K562 (cell line): ENCODE results near the gene GCGR. TPM values are rescaled to one million over a fixed set of nuclear protein-coding genes. Genes with fewer than 3 reads are reported as not detected.

Source experiments
- ATAC-seq: fragments of 200-7000 bp; cut with Tn5 transposase; 3 replicates; pipeline ENCODE4 v1.9.1; 2020; ENCODE audit warnings: moderate library complexity
- BruUV-seq: library from RNA; stranded (reverse); fragments of 400-500 nt; replicated peaks from 2 replicates; lab custom pipeline; 2021; lab: Mats Ljungman, UMichigan
- CTCF ChIA-PET: fragments of 300-600 bp; formaldehyde crosslinking; extraction: SDS; loops from one replicate; lab custom pipeline; 2021; ENCODE audit warnings: low intra/inter-chr PET ratio; lab: Yijun Ruan, JAX
- POLR2A ChIA-PET: fragments of 300-600, 350-650 bp; sonication (Branson Sonifier 250); formaldehyde crosslinking; extraction: SDS; loops from one replicate; lab custom pipeline; 2021; ENCODE audit warnings: antibody characterized with exemption, inconsistent platforms; lab: Yijun Ruan, JAX
- DNase-seq, 4 experiments: peaks; one replicate each; pipeline versions ENCODE4 v3.0.0 to v3.0.0-alpha.2; 2011 to 2018; ENCODE audit warnings: low spot score in 3 of 4, mixed read lengths in 3 of 4; ENCODE audit errors: extremely low read depth in 1 of 4
- FAIRE-seq: peaks from 2 replicates; lab custom pipeline; 2011; peaks lifted over from hg19 to GRCh38; lab: Jason Lieb, UNC
- H2AFZ ChIP-seq: 2 replicates; pipeline ENCODE4 v1.6.0; 2011; ENCODE audit warnings: low read depth, low read length, control low read depth, inconsistent platforms
- H3K27ac ChIP-seq: fragments of 200-600 bp; 3 replicates; pipeline ENCODE4 v1.8.0; 2011; ENCODE audit warnings: low read depth, mild to moderate bottlenecking, control low read depth, inconsistent platforms, low read length, moderate library complexity, mixed read lengths; ENCODE audit errors: extremely low read depth
- H3K27me3 ChIP-seq, 2 experiments: fragments of 300-600 bp in 1 of 2; 2 replicates in 1 of 2; 3 replicates in 1 of 2; pipeline versions ENCODE4 v1.6.0 to v1.8.0; 2011; ENCODE audit warnings: inconsistent platforms in 2 of 2, low read length in 2 of 2, mild to moderate bottlenecking in 1 of 2, mixed read lengths in 1 of 2, moderate library complexity in 1 of 2; ENCODE audit not compliant: control insufficient read depth in 2 of 2, insufficient read depth in 2 of 2
- H3K36me3 ChIP-seq: fragments of 300-600 bp; 3 replicates; pipeline ENCODE4 v1.8.0; 2011; ENCODE audit warnings: mild to moderate bottlenecking, low read length, inconsistent platforms; ENCODE audit not compliant: control insufficient read depth, insufficient read depth
- H3K4me1 ChIP-seq, 2 experiments: fragments of 200-600 bp in 1 of 2; replicated peaks in 1 of 2; 2 replicates in 1 of 2; 3 replicates in 1 of 2; pipeline versions ENCODE4 v1.5.1 to v1.8.0; 2011; ENCODE audit warnings: inconsistent platforms in 2 of 2, low read length in 2 of 2, mild to moderate bottlenecking in 1 of 2, mixed read lengths in 1 of 2, moderate library complexity in 1 of 2; ENCODE audit not compliant: control insufficient read depth in 2 of 2, insufficient read depth in 2 of 2
- H3K4me2 ChIP-seq: 2 replicates; pipeline ENCODE4 v1.6.1; 2011; ENCODE audit warnings: low read length, control low read depth, inconsistent platforms, mixed read lengths; ENCODE audit not compliant: insufficient read depth
- H3K4me3 ChIP-seq: fragments of 200-600 bp; sonication (generic), shearing (Covaris generic); 2 replicates; pipeline ENCODE4 v1.5.1; 2016; ENCODE audit warnings: control low read depth, inconsistent platforms
- H3K79me2 ChIP-seq: fragments of 200-600 bp; 3 replicates; pipeline ENCODE4 v1.8.0; 2011; ENCODE audit warnings: low read length, inconsistent platforms; ENCODE audit not compliant: control insufficient read depth, insufficient read depth
- H3K9ac ChIP-seq, 2 experiments: 2 replicates each; pipeline versions ENCODE4 v1.6.0 to v1.6.1; 2011; ENCODE audit warnings: low read depth in 2 of 2, low read length in 2 of 2, control low read depth in 1 of 2, inconsistent platforms in 1 of 2, mild to moderate bottlenecking in 1 of 2, mixed read lengths in 1 of 2; ENCODE audit not compliant: insufficient read depth in 1 of 2
- H3K9me1 ChIP-seq: one replicate; pipeline ENCODE4 v1.6.0; 2011; ENCODE audit warnings: inconsistent platforms, mild to moderate bottlenecking, low read length, moderate library complexity; ENCODE audit not compliant: control insufficient read depth, insufficient read depth
- H3K9me3 ChIP-seq: replicated peaks from 2 replicates; pipeline ENCODE4 v1.5.1; 2011; ENCODE audit warnings: low read depth, low read length, inconsistent platforms; ENCODE audit not compliant: control insufficient read depth, insufficient read depth
- H4K20me1 ChIP-seq: replicated peaks from 2 replicates; pipeline ENCODE4 v1.6.1; 2011; ENCODE audit warnings: low read length, inconsistent platforms, mixed read lengths; ENCODE audit not compliant: control insufficient read depth, insufficient read depth
- BDP1 ChIP-seq: IDR thresholded peaks from 3 replicates; pipeline ENCODE4 v1.6.1; 2011; ENCODE audit not compliant: insufficient read length, insufficient read depth
- BMI1 ChIP-seq: fragments of 150-350 bp; IDR thresholded peaks from 2 replicates; pipeline ENCODE4 v1.6.1; 2014; ENCODE audit warnings: low read length
- NFIC ChIP-seq: fragments of 450-650 bp; IDR thresholded peaks from 2 replicates; pipeline ENCODE4 v1.6.1; 2017; ENCODE audit warnings: mild to moderate bottlenecking, inconsistent platforms
- NR2F6 ChIP-seq: fragments of 450-650 bp; formaldehyde crosslinking; IDR thresholded peaks from 2 replicates; pipeline ENCODE4 v1.4.0; 2020; ENCODE audit warnings: mild to moderate bottlenecking
- POLR2B ChIP-seq: fragments of 450-650 bp; IDR thresholded peaks from 2 replicates; pipeline ENCODE4 v1.6.1; 2018; ENCODE audit warnings: low read depth; ENCODE audit not compliant: partially characterized antibody
- POLR2G ChIP-seq: fragments of 200-400 bp; formaldehyde crosslinking; IDR thresholded peaks from 2 replicates; pipeline ENCODE4 v1.6.1; 2017; ENCODE audit warnings: low read depth, mild to moderate bottlenecking, antibody characterized with exemption, low read length, moderate library complexity
- RBFOX2 ChIP-seq: fragments of 200-400 bp; formaldehyde crosslinking; IDR thresholded peaks from 2 replicates; pipeline ENCODE4 v1.6.1; 2017; ENCODE audit warnings: low read depth, mild to moderate bottlenecking, low read length, moderate library complexity
- RBM22 ChIP-seq: fragments of 200-400 bp; formaldehyde crosslinking; IDR thresholded peaks from 2 replicates; pipeline ENCODE4 v1.6.1; 2018; ENCODE audit warnings: low read length, low read depth; ENCODE audit not compliant: poor library complexity, severe bottlenecking
- SUPT5H ChIP-seq: fragments of 450-650 bp; IDR thresholded peaks from 2 replicates; pipeline ENCODE4 v1.6.1; 2016
- TRIM24 ChIP-seq, 2 experiments: fragments of 450-650 bp; IDR thresholded peaks; 2 replicates each; pipeline ENCODE4 v1.6.1; 2016
- ZNF175 ChIP-seq: fragments of 200-800 bp; sonication (Bioruptor generic); IDR thresholded peaks from 2 replicates; pipeline ENCODE4 v1.6.1; 2016; ENCODE audit warnings: low read depth, mild to moderate bottlenecking, missing genetic modification characterization, missing compliant biosample characterization
- ZNF253 ChIP-seq: fragments of 250-450 bp; sonication (Bioruptor Pico); conservative IDR thresholded peaks from 2 replicates; pipeline ENCODE4 v1.6.1; 2021; ENCODE audit warnings: mild to moderate bottlenecking
- ZNF586 ChIP-seq: fragments of 450-650 bp; formaldehyde crosslinking; conservative IDR thresholded peaks from 2 replicates; pipeline ENCODE4 v1.4.0; 2020; ENCODE audit warnings: mild to moderate bottlenecking, moderate library complexity
- ZNF75A ChIP-seq: fragments of 450-650 bp; formaldehyde crosslinking; IDR thresholded peaks from 2 replicates; pipeline ENCODE4 v1.4.0; 2020; ENCODE audit warnings: mild to moderate bottlenecking
- WGBS: fragments of 100-300 bp; shearing (Covaris generic); methylation state at CpG from one replicate; pipeline ENCODE4 v1.1.6; 2016; ENCODE audit warnings: low coverage, mixed read lengths; ENCODE audit not compliant: insufficient coverage; ENCODE audit errors: missing lambda C conversion rate; 5-methylcytosine and 5-hydroxymethylcytosine counted together
- in situ Hi-C: fragments of 300-500 bp; cut with MboI; formaldehyde crosslinking; loops from 4 replicates; pipeline ENCODE4 v1.15.0; 2018; ENCODE audit warnings: inconsistent platforms, mixed read lengths
- intact Hi-C: fragments of 100-400 bp; cut with micrococcal nuclease; formaldehyde crosslinking; loops from 2 replicates; pipeline ENCODE4 v1.14.2; 2022
- polyA plus RNA-seq, 8 experiments: library from polyadenylated mRNA; depleted of rRNA in 4 of 8; stranded (reverse) in 5 of 8; unstranded in 3 of 8; fragments of >200 nt; fragmentation: Nextera tagmentation in 2 of 8; fragmentation: Illumina TruSeq in 1 of 8; extraction: Ambion mirVana in 2 of 8; extraction: Trizol in 1 of 8; gene quantifications; 2 replicates each; pipeline versions ENCODE4 v1.2.1 to v1.2.3, GENCODE V29; 2011 to 2014; ENCODE audit warnings: inconsistent platforms in 1 of 8, missing spikeins in 1 of 8
- total RNA-seq, 7 experiments: library from RNA; depleted of rRNA in 6 of 7; stranded (reverse); fragments of >200 nt in 6 of 7; fragmentation: Illumina TruSeq in 2 of 7; extraction: Trizol in 2 of 7; gene quantifications; 2 replicates each; pipeline versions ENCODE4 v1.2.1 to v1.2.3, GENCODE V29; 2011 to 2021; ENCODE audit warnings: low replicate concordance in 1 of 7
- TF ChIP-seq, protein P1 (sequence below): sonication (generic); formaldehyde crosslinking; IDR thresholded peaks from 2 replicates; pipeline ENCODE4 v1.8.0; 2022; ENCODE audit warnings: mild to moderate bottlenecking, missing genetic modification reagents

GCGR gene
- total and polyA plus RNA-seq, 9 of the 15 experiments (the other 6 are each of a cell fraction or from before 2014, with no cell fraction given), result not detected

- no peak overlapping the region for H3K27ac ChIP-seq
- intact Hi-C loops (no loop called here), in situ Hi-C loops (no loop called here)
- no peak overlapping the region for H3K4me2 ChIP-seq
- DNase-seq, result no peak
- peaks cover 13% of the 10 kb centered on the region for H4K20me1 ChIP-seq
- POLR2A ChIA-PET, result interaction anchor here (0.7 to 8.0 kb wide), 4 partner anchors 7 to 161 kb away, joined by 3 to 85 read pairs (median 4); partner anchors contain the start of gene MCRIP1
- no peak overlapping the region for H3K4me3 ChIP-seq
- no peak for FAIRE-seq
- no peaks in the 10 kb centered on the region for H3K79me2 ChIP-seq
- H3K9me3 ChIP-seq, result no peaks in the 10 kb centered on the region
- CTCF ChIA-PET, result no interaction called here
- peak overlapping the region in 1 of 2 experiments; percentile 71; a peak in 1 of 4 replicates for H3K9ac ChIP-seq
- TF ChIP-seq NFIC (no peak), ZNF75A (CRISPR knock-in tag) (no peak), RBM22 (peak; percentile 66), ZNF586 (no peak), POLR2G (peak; percentile 61), TRIM24 (IDR thresholded peaks at IDR 0.05) (no peak), ZNF175 (no peak), BDP1 (no peak), POLR2B (peak; percentile 9), NR2F6 (CRISPR knock-in tag) (no peak), ZNF253 (CRISPR knock-in tag) (no peak), RBFOX2 (peak; percentile 62), SUPT5H (peak; percentile 5; the same call in 1 of the 2 replicates), BMI1 (no peak)
- TF ChIP-seq, protein P1, sequence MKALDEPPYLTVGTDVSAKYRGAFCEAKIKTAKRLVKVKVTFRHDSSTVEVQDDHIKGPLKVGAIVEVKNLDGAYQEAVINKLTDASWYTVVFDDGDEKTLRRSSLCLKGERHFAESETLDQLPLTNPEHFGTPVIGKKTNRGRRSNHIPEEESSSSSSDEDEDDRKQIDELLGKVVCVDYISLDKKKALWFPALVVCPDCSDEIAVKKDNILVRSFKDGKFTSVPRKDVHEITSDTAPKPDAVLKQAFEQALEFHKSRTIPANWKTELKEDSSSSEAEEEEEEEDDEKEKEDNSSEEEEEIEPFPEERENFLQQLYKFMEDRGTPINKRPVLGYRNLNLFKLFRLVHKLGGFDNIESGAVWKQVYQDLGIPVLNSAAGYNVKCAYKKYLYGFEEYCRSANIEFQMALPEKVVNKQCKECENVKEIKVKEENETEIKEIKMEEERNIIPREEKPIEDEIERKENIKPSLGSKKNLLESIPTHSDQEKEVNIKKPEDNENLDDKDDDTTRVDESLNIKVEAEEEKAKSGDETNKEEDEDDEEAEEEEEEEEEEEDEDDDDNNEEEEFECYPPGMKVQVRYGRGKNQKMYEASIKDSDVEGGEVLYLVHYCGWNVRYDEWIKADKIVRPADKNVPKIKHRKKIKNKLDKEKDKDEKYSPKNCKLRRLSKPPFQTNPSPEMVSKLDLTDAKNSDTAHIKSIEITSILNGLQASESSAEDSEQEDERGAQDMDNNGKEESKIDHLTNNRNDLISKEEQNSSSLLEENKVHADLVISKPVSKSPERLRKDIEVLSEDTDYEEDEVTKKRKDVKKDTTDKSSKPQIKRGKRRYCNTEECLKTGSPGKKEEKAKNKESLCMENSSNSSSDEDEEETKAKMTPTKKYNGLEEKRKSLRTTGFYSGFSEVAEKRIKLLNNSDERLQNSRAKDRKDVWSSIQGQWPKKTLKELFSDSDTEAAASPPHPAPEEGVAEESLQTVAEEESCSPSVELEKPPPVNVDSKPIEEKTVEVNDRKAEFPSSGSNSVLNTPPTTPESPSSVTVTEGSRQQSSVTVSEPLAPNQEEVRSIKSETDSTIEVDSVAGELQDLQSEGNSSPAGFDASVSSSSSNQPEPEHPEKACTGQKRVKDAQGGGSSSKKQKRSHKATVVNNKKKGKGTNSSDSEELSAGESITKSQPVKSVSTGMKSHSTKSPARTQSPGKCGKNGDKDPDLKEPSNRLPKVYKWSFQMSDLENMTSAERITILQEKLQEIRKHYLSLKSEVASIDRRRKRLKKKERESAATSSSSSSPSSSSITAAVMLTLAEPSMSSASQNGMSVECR, result no peak
- 93% methylated on average over 33 of the region's 38 CpGs for WGBS
- no peak overlapping the region for H2AFZ ChIP-seq
- peaks cover 0 to 35% of the 10 kb centered on the region in 2 experiments; a peak in 2 of 5 replicates for H3K4me1 ChIP-seq
- H3K36me3 ChIP-seq, result peaks cover 76% of the 10 kb centered on the region; the same call in 2 of the 3 replicates
- BruUV-seq, result no TSS peak
- ATAC-seq, result no peak
- no peaks in the 10 kb centered on the region for H3K27me3 ChIP-seq
- no peaks in the 10 kb centered on the region for H3K9me1 ChIP-seq
Observed at GRCh38 chr17:81845881-81846742, 42.2 kb downstream of the GCGR start.
